Measurements from ENCODE around the gene ITPKC. TPM values are rescaled to one million over a fixed set of nuclear protein-coding genes. Genes with fewer than 3 reads are reported as not detected.

The ITPKC gene
- total and polyA plus RNA-seq, 2 experiments from 2014 or later = 15.4 to 19.4 TPM

DNA sequence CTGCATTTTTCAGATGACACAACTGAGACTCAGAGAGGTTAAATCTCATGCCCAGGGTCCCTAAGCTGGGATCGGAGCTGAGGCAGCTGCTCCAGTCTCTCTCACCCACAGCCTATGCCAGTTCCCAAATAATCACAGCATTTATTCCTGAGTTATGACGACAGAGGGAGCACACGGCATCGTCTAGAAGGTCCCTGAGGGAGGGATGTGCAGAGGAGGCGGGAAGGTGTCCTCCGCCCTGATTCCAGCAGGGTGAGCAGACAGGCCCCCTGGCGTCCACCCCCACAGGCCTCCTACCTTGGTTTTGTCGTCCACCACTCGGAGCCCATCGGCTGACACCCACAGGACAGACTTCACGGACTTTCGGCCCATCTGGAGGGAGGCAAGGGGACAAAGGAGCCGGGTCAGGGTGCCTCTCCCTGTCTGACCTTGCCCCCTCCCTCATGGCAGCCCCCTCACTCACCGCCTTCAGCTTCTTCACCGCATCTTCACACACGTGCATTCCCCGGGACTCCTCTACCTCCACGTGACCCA is 34.4 kb upstream of the ITPKC start:
- TF ChIP-seq, protein P1, sequence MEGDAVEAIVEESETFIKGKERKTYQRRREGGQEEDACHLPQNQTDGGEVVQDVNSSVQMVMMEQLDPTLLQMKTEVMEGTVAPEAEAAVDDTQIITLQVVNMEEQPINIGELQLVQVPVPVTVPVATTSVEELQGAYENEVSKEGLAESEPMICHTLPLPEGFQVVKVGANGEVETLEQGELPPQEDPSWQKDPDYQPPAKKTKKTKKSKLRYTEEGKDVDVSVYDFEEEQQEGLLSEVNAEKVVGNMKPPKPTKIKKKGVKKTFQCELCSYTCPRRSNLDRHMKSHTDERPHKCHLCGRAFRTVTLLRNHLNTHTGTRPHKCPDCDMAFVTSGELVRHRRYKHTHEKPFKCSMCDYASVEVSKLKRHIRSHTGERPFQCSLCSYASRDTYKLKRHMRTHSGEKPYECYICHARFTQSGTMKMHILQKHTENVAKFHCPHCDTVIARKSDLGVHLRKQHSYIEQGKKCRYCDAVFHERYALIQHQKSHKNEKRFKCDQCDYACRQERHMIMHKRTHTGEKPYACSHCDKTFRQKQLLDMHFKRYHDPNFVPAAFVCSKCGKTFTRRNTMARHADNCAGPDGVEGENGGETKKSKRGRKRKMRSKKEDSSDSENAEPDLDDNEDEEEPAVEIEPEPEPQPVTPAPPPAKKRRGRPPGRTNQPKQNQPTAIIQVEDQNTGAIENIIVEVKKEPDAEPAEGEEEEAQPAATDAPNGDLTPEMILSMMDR (IDR thresholded peaks at IDR 0.05; ENCODE audit: low read depth, low read length) = no peak
- H3K4me1 ChIP-seq (ENCODE audit: low read depth) = no peaks in the 10 kb centered on the region
- H3K9me3 ChIP-seq (ENCODE audit: low read depth) = no peaks in the 10 kb centered on the region
- H3K36me3 ChIP-seq = peaks cover 13% of the 10 kb centered on the region
- no peaks in the 10 kb centered on the region for H3K27me3 ChIP-seq
- H3K4me3 ChIP-seq = no peak overlapping the region
- no peak for DNase-seq (ENCODE audit: low read depth in 1 of 2, low spot score in 1 of 2)
- H3K27ac ChIP-seq = no peak overlapping the region

- DNase-seq (ENCODE audit: low read depth in 1 of 2, low spot score in 1 of 2) = no peak
- H3K4me3 ChIP-seq = no peak overlapping the region
- H3K27me3 ChIP-seq = no peaks in the 10 kb centered on the region
- TF ChIP-seq, protein P1 (IDR thresholded peaks at IDR 0.05; ENCODE audit: low read depth, low read length) = no peak
- H3K9me3 ChIP-seq (ENCODE audit: low read depth) = no peaks in the 10 kb centered on the region
- H3K36me3 ChIP-seq = peaks cover 6% of the 10 kb centered on the region
- H3K4me1 ChIP-seq (ENCODE audit: low read depth) = no peaks in the 10 kb centered on the region
- H3K27ac ChIP-seq = no peak overlapping the region
These were observed 33.5 kb upstream of the ITPKC start for GRCh38 chr19:40683437-40683836.

DNA sequence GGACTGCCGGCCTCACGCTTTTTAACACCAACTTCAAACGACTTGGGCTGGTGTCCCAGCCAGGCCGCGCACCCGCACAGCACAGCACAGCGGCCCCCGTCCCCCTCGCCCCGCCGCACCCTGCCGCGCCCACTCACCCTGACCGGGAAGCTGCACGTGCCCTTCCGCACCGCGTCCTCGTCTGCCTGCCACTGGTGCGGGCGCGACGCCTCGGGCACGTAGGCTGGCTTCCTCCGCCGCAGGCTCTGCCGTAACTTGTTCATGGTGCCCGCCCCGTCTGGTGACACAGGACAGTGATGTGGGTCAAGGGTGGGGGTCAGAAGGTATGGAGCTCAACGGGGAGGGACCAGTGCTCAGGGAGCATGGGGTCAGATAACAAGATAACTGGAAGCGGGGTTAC is 32.6 kb upstream of the ITPKC start:
- H3K9me3 ChIP-seq (ENCODE audit: low read depth) = no peaks in the 10 kb centered on the region
- H3K27ac ChIP-seq = no peak overlapping the region
- H3K27me3 ChIP-seq = no peaks in the 10 kb centered on the region
- H3K4me3 ChIP-seq = no peak overlapping the region
- no peaks in the 10 kb centered on the region for H3K4me1 ChIP-seq (ENCODE audit: low read depth)
- TF ChIP-seq, protein P1 (IDR thresholded peaks at IDR 0.05; ENCODE audit: low read depth, low read length) = no peak
- peaks cover 4% of the 10 kb centered on the region for H3K36me3 ChIP-seq
- DNase-seq (ENCODE audit: low read depth in 1 of 2, low spot score in 1 of 2) = no peak

DNA sequence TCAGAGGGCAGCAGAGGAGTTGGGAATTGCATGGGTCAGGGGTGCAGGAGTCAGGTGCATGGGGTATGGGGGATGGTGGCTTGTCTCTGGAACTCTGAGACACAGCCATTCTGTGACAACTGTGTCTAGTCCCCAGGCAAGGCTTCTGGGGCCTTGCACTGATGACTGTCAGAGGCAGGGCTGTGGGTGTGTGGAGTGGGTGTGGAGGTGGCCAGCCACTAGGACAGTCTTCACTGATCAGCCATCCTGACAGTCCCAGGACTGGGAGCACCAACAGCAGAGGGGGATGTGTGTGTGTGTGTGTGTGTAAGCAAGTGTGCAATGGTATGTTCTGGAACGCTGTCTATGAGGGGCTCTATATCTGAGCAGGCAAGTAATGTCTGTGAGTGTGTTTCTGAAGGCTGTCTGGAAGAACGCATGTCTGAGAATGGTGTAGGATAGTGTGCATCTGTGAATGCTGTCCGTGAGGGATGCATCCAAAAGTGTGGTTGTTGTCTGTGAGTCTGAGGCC is 31.8 kb upstream of the ITPKC start:
- peaks cover 2% of the 10 kb centered on the region for H3K4me1 ChIP-seq (ENCODE audit: low read depth)
- no peak for DNase-seq (ENCODE audit: low read depth in 1 of 2, low spot score in 1 of 2)
- H3K27me3 ChIP-seq = no peaks in the 10 kb centered on the region
- H3K36me3 ChIP-seq = peaks cover 4% of the 10 kb centered on the region
- TF ChIP-seq, protein P1 (IDR thresholded peaks at IDR 0.05; ENCODE audit: low read depth, low read length) = no peak
- no peak overlapping the region for H3K4me3 ChIP-seq
- H3K27ac ChIP-seq = no peak overlapping the region
- H3K9me3 ChIP-seq (ENCODE audit: low read depth) = no peaks in the 10 kb centered on the region

DNA sequence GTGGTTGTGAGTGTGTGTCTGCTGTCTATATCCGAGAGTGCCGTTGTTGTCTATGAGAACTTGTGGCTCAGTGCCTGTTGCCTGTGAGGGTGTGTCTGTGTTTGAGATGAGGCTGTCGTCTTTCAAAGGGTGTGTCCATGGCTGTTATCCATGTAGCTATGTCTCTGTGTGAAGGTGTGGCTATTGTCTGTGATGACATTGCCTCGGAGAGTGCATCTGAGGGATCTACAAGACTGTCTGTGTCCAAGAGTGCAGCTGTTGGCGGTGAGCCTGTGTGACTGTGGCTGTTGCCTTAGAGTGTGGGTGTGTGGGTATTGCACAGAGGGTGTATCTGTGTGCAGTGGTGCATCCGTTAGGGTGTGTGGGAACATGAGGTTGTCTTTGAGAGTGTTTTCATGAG is 31.3 kb upstream of the ITPKC start:
- Histone ChIP-seq H3K9me3 (ENCODE audit: low read depth) (no peaks in the 10 kb centered on the region), H3K4me3 (no peak overlapping the region), H3K27ac (no peak overlapping the region), H3K36me3 (peaks cover 2% of the 10 kb centered on the region), H3K27me3 (no peaks in the 10 kb centered on the region), H3K4me1 (ENCODE audit: low read depth) (peaks cover 2% of the 10 kb centered on the region)
- DNase-seq (ENCODE audit: low read depth in 1 of 2, low spot score in 1 of 2) = no peak
- TF ChIP-seq, protein P1 (IDR thresholded peaks at IDR 0.05; ENCODE audit: low read depth, low read length) = no peak

Measured in cardiac muscle cell (in vitro differentiated cells and primary cell).